Activated CD8-positive, alpha-beta T cell treated with anti-CD3 and anti-CD28 coated beads for 36 hours (primary cell): ENCODE results near the gene MYBPC1. TPM values are rescaled to one million over a fixed set of nuclear protein-coding genes. Genes with fewer than 3 reads are reported as not detected.

Source experiments
- total RNA-seq, 2 experiments: library from RNA; stranded (reverse); gene quantifications; one replicate each; pipeline ENCODE4 v1.2.3, GENCODE V29; 2021

Gene MYBPC1
- total RNA-seq, 2 experiments from 2014 or later: not detected

Other genes starting within 250 kb of the MYBPC1 start
- 10 to 100 TPM; 52.5 to 58.6 TPM for gene ARL1, start 187.2 kb upstream of the MYBPC1 start, total RNA-seq
- not detected for gene SPIC, start 119.6 kb upstream of the MYBPC1 start, total RNA-seq
- gene CHPT1, start 102.7 kb downstream of the MYBPC1 start, total RNA-seq: 10 to 100 TPM; 15.2 to 15.8 TPM
- gene SYCP3, start 144.5 kb downstream of the MYBPC1 start, total RNA-seq: under 1 TPM; 0.09 to 0.36 TPM
- gene GNPTAB, start 236.0 kb downstream of the MYBPC1 start, total RNA-seq: 10 to 100 TPM; 52.4 to 56.9 TPM